WTC11 (cell line): ENCODE measurements around the gene BCAS1. TPM values are rescaled to one million over a fixed set of nuclear protein-coding genes. Genes with fewer than 3 reads are reported as not detected.

Experiments
- ATAC-seq: fragments of 200-7000 bp; cut with Tn5 transposase; 2 replicates; pipeline ENCODE4 v1.10.0; 2021; ENCODE audit warnings: mild to moderate bottlenecking, moderate library complexity
- CTCF ChIA-PET: fragments of 300-600 bp; sonication (Branson Sonifier 250); formaldehyde crosslinking; loops from one replicate; lab custom pipeline; 2021; ENCODE audit warnings: antibody characterized with exemption; lab: Charles Lee
- POLR2A ChIA-PET: fragments of 350-600 bp; sonication (Branson Sonifier 250); formaldehyde crosslinking; loops from one replicate; lab custom pipeline; 2021; ENCODE audit warnings: antibody characterized with exemption; lab: Charles Lee
- DNase-seq: peaks from one replicate; pipeline ENCODE4 v3.0.0; 2021; ENCODE audit warnings: low spot score
- H3K27ac Mint-ChIP-seq: 2 replicates; pipeline ENCODE4 v1.8.0; 2021; ENCODE audit warnings: mixed read lengths
- H3K27me3 Mint-ChIP-seq: 2 replicates; pipeline ENCODE4 v1.8.0; 2021; ENCODE audit warnings: low read depth, mild to moderate bottlenecking, moderate library complexity, mixed read lengths
- H3K36me3 Mint-ChIP-seq: 2 replicates; pipeline ENCODE4 v1.8.0; 2021; ENCODE audit warnings: mixed read lengths
- H3K4me1 Mint-ChIP-seq: 2 replicates; pipeline ENCODE4 v1.8.0; 2022; ENCODE audit warnings: mixed read lengths
- H3K4me3 Mint-ChIP-seq: 2 replicates; pipeline ENCODE4 v1.8.0; 2021; ENCODE audit warnings: mild to moderate bottlenecking, moderate library complexity, mixed read lengths
- H3K9me3 Mint-ChIP-seq: 2 replicates; pipeline ENCODE4 v1.8.0; 2021; ENCODE audit warnings: mixed read lengths
- ESRRA ChIP-seq: sonication (generic); formaldehyde crosslinking; IDR thresholded peaks from 2 replicates; pipeline ENCODE4 v1.8.1; 2022; ENCODE audit warnings: mild to moderate bottlenecking, missing genetic modification reagents, borderline replicate concordance
- FOXJ3 ChIP-seq: sonication (generic); formaldehyde crosslinking; IDR thresholded peaks from 2 replicates; pipeline ENCODE4 v1.9.0; 2021; ENCODE audit warnings: missing genetic modification reagents, mild to moderate bottlenecking, borderline replicate concordance
- GRHL2 ChIP-seq: fragments of 250-450 bp; sonication (Bioruptor Pico); IDR thresholded peaks from 2 replicates; pipeline ENCODE4 v1.8.0; 2022; ENCODE audit warnings: mild to moderate bottlenecking, moderate library complexity; ENCODE audit not compliant: insufficient replicate concordance, severe bottlenecking
- NR1H2 ChIP-seq: sonication (generic); formaldehyde crosslinking; IDR thresholded peaks from 2 replicates; pipeline ENCODE4 v1.9.0; 2021; ENCODE audit warnings: mild to moderate bottlenecking, moderate library complexity, missing genetic modification reagents
- TEAD4 ChIP-seq: sonication (generic); formaldehyde crosslinking; IDR thresholded peaks from 2 replicates; pipeline ENCODE4 v1.8.0; 2022; ENCODE audit warnings: mild to moderate bottlenecking, missing genetic modification reagents
- TP53 ChIP-seq: sonication (generic); formaldehyde crosslinking; IDR thresholded peaks from 2 replicates; pipeline ENCODE4 v1.8.1; 2023; ENCODE audit warnings: mild to moderate bottlenecking, missing genetic modification reagents
- ZBTB21 ChIP-seq: sonication (generic); formaldehyde crosslinking; IDR thresholded peaks from 2 replicates; pipeline ENCODE4 v1.8.1; 2023; ENCODE audit warnings: mild to moderate bottlenecking, missing genetic modification reagents, borderline replicate concordance
- ZNF219 ChIP-seq: sonication (generic); formaldehyde crosslinking; IDR thresholded peaks from 2 replicates; pipeline ENCODE4 v1.8.0; 2023; ENCODE audit warnings: missing genetic modification reagents, mild to moderate bottlenecking, borderline replicate concordance
- ZNF263 ChIP-seq: sonication (generic); formaldehyde crosslinking; IDR thresholded peaks from 2 replicates; pipeline ENCODE4 v1.8.1; 2022; ENCODE audit warnings: low read depth, mild to moderate bottlenecking, moderate library complexity, missing genetic modification reagents
- ZNF671 ChIP-seq: fragments of 250-450 bp; sonication (Bioruptor Pico); IDR thresholded peaks from 2 replicates; pipeline ENCODE4 v1.8.0; 2021; ENCODE audit warnings: mild to moderate bottlenecking
- total RNA-seq: library from RNA; stranded (reverse); gene quantifications from 3 replicates; pipeline ENCODE4 v1.2.3, GENCODE V29; 2021
- TF ChIP-seq, protein P1 (sequence below): sonication (generic); formaldehyde crosslinking; IDR thresholded peaks from 2 replicates; pipeline ENCODE4 v1.8.0; 2023; ENCODE audit warnings: missing genetic modification reagents
- TF ChIP-seq, protein P2 (sequence below): sonication (generic); formaldehyde crosslinking; IDR thresholded peaks from 2 replicates; pipeline ENCODE4 v1.8.1; 2023; ENCODE audit warnings: mild to moderate bottlenecking, missing genetic modification reagents
- TF ChIP-seq, protein P3 (sequence below): sonication (generic); formaldehyde crosslinking; IDR thresholded peaks from 2 replicates; pipeline ENCODE4 v1.8.0; 2022; ENCODE audit warnings: mild to moderate bottlenecking, missing genetic modification reagents
- TF ChIP-seq, protein P4 (sequence below): fragments of 250-450 bp; sonication (Bioruptor Pico); IDR thresholded peaks from 2 replicates; pipeline ENCODE4 v1.9.0; 2021; ENCODE audit warnings: mild to moderate bottlenecking, borderline replicate concordance
- TF ChIP-seq, protein P5 (sequence below): sonication (generic); formaldehyde crosslinking; IDR thresholded peaks from 2 replicates; pipeline ENCODE4 v1.8.0; 2022; ENCODE audit warnings: mild to moderate bottlenecking, missing genetic modification reagents
- TF ChIP-seq, protein P6 (sequence below): fragments of 250-450 bp; sonication (Bioruptor Pico); IDR thresholded peaks from 2 replicates; pipeline ENCODE4 v1.9.0; 2021; ENCODE audit warnings: moderate library complexity, mild to moderate bottlenecking, inconsistent platforms, borderline replicate concordance
- TF ChIP-seq, protein P7 (sequence below): sonication (generic); formaldehyde crosslinking; IDR thresholded peaks from 2 replicates; pipeline ENCODE4 v1.8.0; 2022; ENCODE audit warnings: mild to moderate bottlenecking, missing genetic modification reagents

The BCAS1 gene
- total RNA-seq, 1 experiment from 2014 or later, result 0.11 TPM

DNA sequence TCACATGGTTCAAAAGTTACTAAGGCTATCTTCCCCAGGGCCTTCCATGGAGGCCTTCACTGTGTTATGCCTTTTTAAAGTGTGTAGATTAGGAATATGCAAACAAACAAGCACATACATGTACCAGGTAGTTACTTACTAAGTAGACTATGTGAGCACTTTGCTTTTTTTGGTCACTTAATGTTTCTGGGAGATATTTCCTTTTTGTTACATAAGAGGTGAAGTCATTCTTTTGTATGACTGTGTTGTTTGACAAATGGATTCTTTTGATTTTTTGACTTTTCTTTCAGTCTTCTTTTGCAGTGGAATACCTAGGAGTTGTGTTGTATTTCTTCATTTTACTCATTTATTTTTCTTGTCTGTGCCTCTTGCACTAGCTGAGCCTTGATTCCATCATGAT, 39.6 kb upstream of the BCAS1 start:
- Mint-ChIP-seq H3K9me3 (no peaks in the 10 kb centered on the region), H3K36me3 (no peaks in the 10 kb centered on the region), H3K4me3 (no peak overlapping the region)
- DNase-seq, result no peak
- CTCF ChIA-PET, result interaction anchor here (0.9 kb wide), 1 partner anchor 13 kb away, joined by 3 read pairs; no protein-coding TSS in a partner anchor
- TF ChIP-seq, protein P1, sequence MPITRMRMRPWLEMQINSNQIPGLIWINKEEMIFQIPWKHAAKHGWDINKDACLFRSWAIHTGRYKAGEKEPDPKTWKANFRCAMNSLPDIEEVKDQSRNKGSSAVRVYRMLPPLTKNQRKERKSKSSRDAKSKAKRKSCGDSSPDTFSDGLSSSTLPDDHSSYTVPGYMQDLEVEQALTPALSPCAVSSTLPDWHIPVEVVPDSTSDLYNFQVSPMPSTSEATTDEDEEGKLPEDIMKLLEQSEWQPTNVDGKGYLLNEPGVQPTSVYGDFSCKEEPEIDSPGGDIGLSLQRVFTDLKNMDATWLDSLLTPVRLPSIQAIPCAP (CRISPR knock-in tag), result no peak
- TF ChIP-seq FOXJ3 (no peak), NR1H2 (no peak), GRHL2 (CRISPR knock-in tag) (no peak), ZNF671 (CRISPR knock-in tag) (no peak), ZNF263 (CRISPR knock-in tag) (no peak), ZNF219 (CRISPR knock-in tag) (no peak), ZBTB21 (CRISPR knock-in tag) (no peak), TEAD4 (CRISPR knock-in tag) (no peak), ESRRA (CRISPR knock-in tag) (no peak), TP53 (no peak)
- TF ChIP-seq, protein P2, sequence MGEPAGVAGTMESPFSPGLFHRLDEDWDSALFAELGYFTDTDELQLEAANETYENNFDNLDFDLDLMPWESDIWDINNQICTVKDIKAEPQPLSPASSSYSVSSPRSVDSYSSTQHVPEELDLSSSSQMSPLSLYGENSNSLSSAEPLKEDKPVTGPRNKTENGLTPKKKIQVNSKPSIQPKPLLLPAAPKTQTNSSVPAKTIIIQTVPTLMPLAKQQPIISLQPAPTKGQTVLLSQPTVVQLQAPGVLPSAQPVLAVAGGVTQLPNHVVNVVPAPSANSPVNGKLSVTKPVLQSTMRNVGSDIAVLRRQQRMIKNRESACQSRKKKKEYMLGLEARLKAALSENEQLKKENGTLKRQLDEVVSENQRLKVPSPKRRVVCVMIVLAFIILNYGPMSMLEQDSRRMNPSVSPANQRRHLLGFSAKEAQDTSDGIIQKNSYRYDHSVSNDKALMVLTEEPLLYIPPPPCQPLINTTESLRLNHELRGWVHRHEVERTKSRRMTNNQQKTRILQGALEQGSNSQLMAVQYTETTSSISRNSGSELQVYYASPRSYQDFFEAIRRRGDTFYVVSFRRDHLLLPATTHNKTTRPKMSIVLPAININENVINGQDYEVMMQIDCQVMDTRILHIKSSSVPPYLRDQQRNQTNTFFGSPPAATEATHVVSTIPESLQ (CRISPR knock-in tag), result no peak
- TF ChIP-seq, protein P3, sequence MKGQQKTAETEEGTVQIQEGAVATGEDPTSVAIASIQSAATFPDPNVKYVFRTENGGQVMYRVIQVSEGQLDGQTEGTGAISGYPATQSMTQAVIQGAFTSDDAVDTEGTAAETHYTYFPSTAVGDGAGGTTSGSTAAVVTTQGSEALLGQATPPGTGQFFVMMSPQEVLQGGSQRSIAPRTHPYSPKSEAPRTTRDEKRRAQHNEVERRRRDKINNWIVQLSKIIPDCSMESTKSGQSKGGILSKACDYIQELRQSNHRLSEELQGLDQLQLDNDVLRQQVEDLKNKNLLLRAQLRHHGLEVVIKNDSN (CRISPR knock-in tag), result no peak
- TF ChIP-seq, protein P4, sequence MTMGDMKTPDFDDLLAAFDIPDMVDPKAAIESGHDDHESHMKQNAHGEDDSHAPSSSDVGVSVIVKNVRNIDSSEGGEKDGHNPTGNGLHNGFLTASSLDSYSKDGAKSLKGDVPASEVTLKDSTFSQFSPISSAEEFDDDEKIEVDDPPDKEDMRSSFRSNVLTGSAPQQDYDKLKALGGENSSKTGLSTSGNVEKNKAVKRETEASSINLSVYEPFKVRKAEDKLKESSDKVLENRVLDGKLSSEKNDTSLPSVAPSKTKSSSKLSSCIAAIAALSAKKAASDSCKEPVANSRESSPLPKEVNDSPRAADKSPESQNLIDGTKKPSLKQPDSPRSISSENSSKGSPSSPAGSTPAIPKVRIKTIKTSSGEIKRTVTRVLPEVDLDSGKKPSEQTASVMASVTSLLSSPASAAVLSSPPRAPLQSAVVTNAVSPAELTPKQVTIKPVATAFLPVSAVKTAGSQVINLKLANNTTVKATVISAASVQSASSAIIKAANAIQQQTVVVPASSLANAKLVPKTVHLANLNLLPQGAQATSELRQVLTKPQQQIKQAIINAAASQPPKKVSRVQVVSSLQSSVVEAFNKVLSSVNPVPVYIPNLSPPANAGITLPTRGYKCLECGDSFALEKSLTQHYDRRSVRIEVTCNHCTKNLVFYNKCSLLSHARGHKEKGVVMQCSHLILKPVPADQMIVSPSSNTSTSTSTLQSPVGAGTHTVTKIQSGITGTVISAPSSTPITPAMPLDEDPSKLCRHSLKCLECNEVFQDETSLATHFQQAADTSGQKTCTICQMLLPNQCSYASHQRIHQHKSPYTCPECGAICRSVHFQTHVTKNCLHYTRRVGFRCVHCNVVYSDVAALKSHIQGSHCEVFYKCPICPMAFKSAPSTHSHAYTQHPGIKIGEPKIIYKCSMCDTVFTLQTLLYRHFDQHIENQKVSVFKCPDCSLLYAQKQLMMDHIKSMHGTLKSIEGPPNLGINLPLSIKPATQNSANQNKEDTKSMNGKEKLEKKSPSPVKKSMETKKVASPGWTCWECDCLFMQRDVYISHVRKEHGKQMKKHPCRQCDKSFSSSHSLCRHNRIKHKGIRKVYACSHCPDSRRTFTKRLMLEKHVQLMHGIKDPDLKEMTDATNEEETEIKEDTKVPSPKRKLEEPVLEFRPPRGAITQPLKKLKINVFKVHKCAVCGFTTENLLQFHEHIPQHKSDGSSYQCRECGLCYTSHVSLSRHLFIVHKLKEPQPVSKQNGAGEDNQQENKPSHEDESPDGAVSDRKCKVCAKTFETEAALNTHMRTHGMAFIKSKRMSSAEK, result no peak
- TF ChIP-seq, protein P5, sequence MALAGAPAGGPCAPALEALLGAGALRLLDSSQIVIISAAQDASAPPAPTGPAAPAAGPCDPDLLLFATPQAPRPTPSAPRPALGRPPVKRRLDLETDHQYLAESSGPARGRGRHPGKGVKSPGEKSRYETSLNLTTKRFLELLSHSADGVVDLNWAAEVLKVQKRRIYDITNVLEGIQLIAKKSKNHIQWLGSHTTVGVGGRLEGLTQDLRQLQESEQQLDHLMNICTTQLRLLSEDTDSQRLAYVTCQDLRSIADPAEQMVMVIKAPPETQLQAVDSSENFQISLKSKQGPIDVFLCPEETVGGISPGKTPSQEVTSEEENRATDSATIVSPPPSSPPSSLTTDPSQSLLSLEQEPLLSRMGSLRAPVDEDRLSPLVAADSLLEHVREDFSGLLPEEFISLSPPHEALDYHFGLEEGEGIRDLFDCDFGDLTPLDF (CRISPR knock-in tag), result no peak
- TF ChIP-seq, protein P6, sequence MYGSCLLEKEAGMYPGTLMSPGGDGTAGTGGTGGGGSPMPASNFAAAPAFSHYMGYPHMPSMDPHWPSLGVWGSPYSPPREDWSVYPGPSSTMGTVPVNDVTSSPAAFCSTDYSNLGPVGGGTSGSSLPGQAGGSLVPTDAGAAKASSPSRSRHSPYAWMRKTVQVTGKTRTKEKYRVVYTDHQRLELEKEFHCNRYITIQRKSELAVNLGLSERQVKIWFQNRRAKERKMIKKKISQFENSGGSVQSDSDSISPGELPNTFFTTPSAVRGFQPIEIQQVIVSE (CRISPR knock-in tag), result no peak
- TF ChIP-seq, protein P7, sequence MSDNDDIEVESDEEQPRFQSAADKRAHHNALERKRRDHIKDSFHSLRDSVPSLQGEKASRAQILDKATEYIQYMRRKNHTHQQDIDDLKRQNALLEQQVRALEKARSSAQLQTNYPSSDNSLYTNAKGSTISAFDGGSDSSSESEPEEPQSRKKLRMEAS (CRISPR knock-in tag), result no peak
- TF ChIP-seq, all 79 proteins: peak for 0
- H3K4me1 Mint-ChIP-seq, result peaks cover 14% of the 10 kb centered on the region
- no peaks in the 10 kb centered on the region for H3K27me3 Mint-ChIP-seq
- POLR2A ChIA-PET, result no interaction called here
- H3K27ac Mint-ChIP-seq, result no peak overlapping the region
- ATAC-seq, result no peak
